Right lobe of liver (tissue), 4 donors: Measurements from ENCODE around the gene UNC13B.

Experiments
- POLR2A ChIP-seq: fragments of 450-650 bp; IDR thresholded peaks from one replicate; pipeline ENCODE4 v1.6.1; 2017; ENCODE audit warnings: antibody characterized with exemption, mild to moderate bottlenecking
- TF ChIP-seq, protein P1 (sequence below), 4 donors: fragments of 200-600 bp in 3 of 4; fragments of 450-650 bp in 1 of 4; IDR thresholded peaks; one replicate each; pipeline versions ENCODE4 v1.5.1 to v1.8.0; 2016 to 2022; ENCODE audit warnings: antibody characterized with exemption in 4 of 4, mild to moderate bottlenecking in 2 of 4
- donor health status: DM: no; HTN: no; CAD: no.
- donor health status: DM: no; HTN: no; CAD: no.
- donor health status: DM: no; HTN: yes; CAD: no.

- TF ChIP-seq, protein P1, sequence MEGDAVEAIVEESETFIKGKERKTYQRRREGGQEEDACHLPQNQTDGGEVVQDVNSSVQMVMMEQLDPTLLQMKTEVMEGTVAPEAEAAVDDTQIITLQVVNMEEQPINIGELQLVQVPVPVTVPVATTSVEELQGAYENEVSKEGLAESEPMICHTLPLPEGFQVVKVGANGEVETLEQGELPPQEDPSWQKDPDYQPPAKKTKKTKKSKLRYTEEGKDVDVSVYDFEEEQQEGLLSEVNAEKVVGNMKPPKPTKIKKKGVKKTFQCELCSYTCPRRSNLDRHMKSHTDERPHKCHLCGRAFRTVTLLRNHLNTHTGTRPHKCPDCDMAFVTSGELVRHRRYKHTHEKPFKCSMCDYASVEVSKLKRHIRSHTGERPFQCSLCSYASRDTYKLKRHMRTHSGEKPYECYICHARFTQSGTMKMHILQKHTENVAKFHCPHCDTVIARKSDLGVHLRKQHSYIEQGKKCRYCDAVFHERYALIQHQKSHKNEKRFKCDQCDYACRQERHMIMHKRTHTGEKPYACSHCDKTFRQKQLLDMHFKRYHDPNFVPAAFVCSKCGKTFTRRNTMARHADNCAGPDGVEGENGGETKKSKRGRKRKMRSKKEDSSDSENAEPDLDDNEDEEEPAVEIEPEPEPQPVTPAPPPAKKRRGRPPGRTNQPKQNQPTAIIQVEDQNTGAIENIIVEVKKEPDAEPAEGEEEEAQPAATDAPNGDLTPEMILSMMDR (IDR thresholded peaks at IDR 0.05), result no peak
- TF ChIP-seq POLR2A, result no peak
These were observed 264.8 kb downstream of the UNC13B start for GRCh38 chr9:35426627-35427026.
